Activated CD4-positive, alpha-beta T cell treated with anti-CD3 and anti-CD28 coated beads for 24 hours (primary cell): ENCODE measurements around the gene BEND2.
"Not testable (repeated sequence)": the region's sequence is repeated elsewhere in the genome, so short reads cannot be mapped to it uniquely, and the experiment has no call there.

ENCODE experiments used
- DNase-seq, 2 donors: peaks; one replicate each; pipeline ENCODE4 v3.0.0-alpha.2; 2020; ENCODE audit warnings: low read depth in 2 of 2

The BEND2 gene

GRCh38 chrX:18220786-18221185 is at the start of gene BEND2:
Gene BEND2 (minus strand): TSS chrX:18220886. CDS start chrX:18220750, 136 bp downstream.
- DNase-seq: no peak

GRCh38 chrX:18255059-18255458 is 34.4 kb upstream of the BEND2 start:
- no peak for DNase-seq

- no peak for DNase-seq
These were observed 32.1 kb upstream of the BEND2 start for GRCh38 chrX:18252644-18253359.

- not testable (repeated sequence) for DNase-seq
These were observed 9.0 kb upstream of the BEND2 start for GRCh38 chrX:18229646-18230045.

- DNase-seq: no peak
These were observed 7.4 kb upstream of the BEND2 start for GRCh38 chrX:18228069-18228468.

GRCh38 chrX:18227458-18227857 is 6.8 kb upstream of the BEND2 start:
- no peak for DNase-seq

GRCh38 chrX:18210470-18210869 is 10.2 kb downstream of the BEND2 start:
- DNase-seq: no peak

- no peak for DNase-seq
These were observed 14.0 kb downstream of the BEND2 start for GRCh38 chrX:18206657-18207056.

GRCh38 chrX:18203631-18204030 is 17.1 kb downstream of the BEND2 start:
- no peak for DNase-seq

GRCh38 chrX:18194688-18195087 is 26.0 kb downstream of the BEND2 start:
- DNase-seq: no peak

GRCh38 chrX:18179446-18179845 is 41.2 kb downstream of the BEND2 start:
- no peak for DNase-seq

GRCh38 chrX:18174971-18175370 is 45.7 kb downstream of the BEND2 start:
- no peak for DNase-seq

- DNase-seq: no peak
These were observed 46.5 kb downstream of the BEND2 start for GRCh38 chrX:18174209-18174608.

GRCh38 chrX:18173494-18174180 is 47.0 kb downstream of the BEND2 start:
- DNase-seq: no peak

- DNase-seq: no peak
These were observed 47.7 kb downstream of the BEND2 start for GRCh38 chrX:18172970-18173369.

- no peak for DNase-seq
These were observed 49.8 kb downstream of the BEND2 start for GRCh38 chrX:18170910-18171309.

- no peak for DNase-seq
These were observed 54.6 kb downstream of the BEND2 start for GRCh38 chrX:18166068-18166467.

GRCh38 chrX:18160369-18160768 is 60.3 kb downstream of the BEND2 start:
- DNase-seq: no peak

- DNase-seq: no peak
These were observed 61.7 kb downstream of the BEND2 start for GRCh38 chrX:18158963-18159362.

GRCh38 chrX:18151649-18152048 is 69.0 kb downstream of the BEND2 start:
- no peak for DNase-seq

GRCh38 chrX:18151157-18151556 is 69.5 kb downstream of the BEND2 start:
- DNase-seq: no peak

GRCh38 chrX:18149454-18149853 is 71.2 kb downstream of the BEND2 start:
- DNase-seq: no peak

- DNase-seq: no peak
These were observed 73.7 kb downstream of the BEND2 start for GRCh38 chrX:18146954-18147353.
